PFSK-1 (cell line): ENCODE measurements around the gene TBCD.

Experiments
- FOXP2 ChIP-seq: optimal IDR thresholded peaks from 2 replicates; pipeline ENCODE3; 2011; ENCODE audit warnings: borderline replicate concordance, control low read depth, inconsistent platforms; ENCODE audit not compliant: insufficient read depth; ENCODE audit errors: extremely low read length, extremely low read depth
- POLR2AphosphoS5 ChIP-seq: IDR thresholded peaks from 2 replicates; pipeline ENCODE4 v1.6.1; 2012; ENCODE audit warnings: low read depth, mild to moderate bottlenecking, control low read depth, low read length, moderate library complexity
- SIN3A ChIP-seq: IDR thresholded peaks from 2 replicates; pipeline ENCODE4 v1.6.1; 2012; ENCODE audit warnings: mild to moderate bottlenecking, low read length, moderate library complexity, borderline replicate concordance; ENCODE audit not compliant: insufficient read depth
- TAF1 ChIP-seq: IDR thresholded peaks from 2 replicates; pipeline ENCODE4 v1.6.1; 2012; ENCODE audit warnings: low read length, control low read depth, borderline replicate concordance; ENCODE audit not compliant: insufficient read depth
- TF ChIP-seq, protein P1 (sequence below), 2 experiments: IDR thresholded peaks; 2 replicates each; pipeline versions ENCODE4 v1.6.1 to v1.8.0; 2011 to 2012; ENCODE audit warnings: low read depth in 2 of 2, low read length in 2 of 2, control low read depth in 1 of 2, inconsistent platforms in 1 of 2, mild to moderate bottlenecking in 1 of 2, moderate library complexity in 1 of 2; ENCODE audit not compliant: insufficient read depth in 1 of 2

Gene TBCD

DNA sequence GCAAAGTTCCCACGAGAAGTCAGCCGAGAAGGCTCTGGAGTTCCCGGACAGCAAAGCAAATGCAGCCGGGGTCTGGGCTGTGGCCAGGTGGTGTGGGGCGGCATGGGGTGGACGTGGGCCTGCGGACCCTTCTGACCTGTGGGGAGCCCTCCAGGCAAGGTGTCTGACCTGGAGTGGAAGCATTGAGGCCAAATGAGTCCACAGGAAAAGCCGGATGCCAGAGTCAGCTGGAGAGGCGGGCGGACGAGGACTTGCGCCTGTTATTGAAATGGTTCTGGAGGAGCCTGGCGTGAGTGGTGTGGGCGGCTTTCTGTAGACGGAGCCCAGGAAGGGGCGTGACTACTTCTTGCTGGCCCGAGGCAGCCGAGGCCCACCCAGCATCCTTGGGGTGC lies 138.5 kb downstream of the TBCD start:
- TF ChIP-seq, protein P1, sequence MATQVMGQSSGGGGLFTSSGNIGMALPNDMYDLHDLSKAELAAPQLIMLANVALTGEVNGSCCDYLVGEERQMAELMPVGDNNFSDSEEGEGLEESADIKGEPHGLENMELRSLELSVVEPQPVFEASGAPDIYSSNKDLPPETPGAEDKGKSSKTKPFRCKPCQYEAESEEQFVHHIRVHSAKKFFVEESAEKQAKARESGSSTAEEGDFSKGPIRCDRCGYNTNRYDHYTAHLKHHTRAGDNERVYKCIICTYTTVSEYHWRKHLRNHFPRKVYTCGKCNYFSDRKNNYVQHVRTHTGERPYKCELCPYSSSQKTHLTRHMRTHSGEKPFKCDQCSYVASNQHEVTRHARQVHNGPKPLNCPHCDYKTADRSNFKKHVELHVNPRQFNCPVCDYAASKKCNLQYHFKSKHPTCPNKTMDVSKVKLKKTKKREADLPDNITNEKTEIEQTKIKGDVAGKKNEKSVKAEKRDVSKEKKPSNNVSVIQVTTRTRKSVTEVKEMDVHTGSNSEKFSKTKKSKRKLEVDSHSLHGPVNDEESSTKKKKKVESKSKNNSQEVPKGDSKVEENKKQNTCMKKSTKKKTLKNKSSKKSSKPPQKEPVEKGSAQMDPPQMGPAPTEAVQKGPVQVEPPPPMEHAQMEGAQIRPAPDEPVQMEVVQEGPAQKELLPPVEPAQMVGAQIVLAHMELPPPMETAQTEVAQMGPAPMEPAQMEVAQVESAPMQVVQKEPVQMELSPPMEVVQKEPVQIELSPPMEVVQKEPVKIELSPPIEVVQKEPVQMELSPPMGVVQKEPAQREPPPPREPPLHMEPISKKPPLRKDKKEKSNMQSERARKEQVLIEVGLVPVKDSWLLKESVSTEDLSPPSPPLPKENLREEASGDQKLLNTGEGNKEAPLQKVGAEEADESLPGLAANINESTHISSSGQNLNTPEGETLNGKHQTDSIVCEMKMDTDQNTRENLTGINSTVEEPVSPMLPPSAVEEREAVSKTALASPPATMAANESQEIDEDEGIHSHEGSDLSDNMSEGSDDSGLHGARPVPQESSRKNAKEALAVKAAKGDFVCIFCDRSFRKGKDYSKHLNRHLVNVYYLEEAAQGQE (IDR thresholded peaks at IDR 0.05; ENCODE audit: insufficient read depth in 1 of 2, low read depth in 2 of 2, low read length in 2 of 2), result no peak
- no peak for TF ChIP-seq SIN3A
- no peak for TF ChIP-seq FOXP2
- no peak for TF ChIP-seq TAF1
- TF ChIP-seq POLR2AphosphoS5, result no peak

DNA sequence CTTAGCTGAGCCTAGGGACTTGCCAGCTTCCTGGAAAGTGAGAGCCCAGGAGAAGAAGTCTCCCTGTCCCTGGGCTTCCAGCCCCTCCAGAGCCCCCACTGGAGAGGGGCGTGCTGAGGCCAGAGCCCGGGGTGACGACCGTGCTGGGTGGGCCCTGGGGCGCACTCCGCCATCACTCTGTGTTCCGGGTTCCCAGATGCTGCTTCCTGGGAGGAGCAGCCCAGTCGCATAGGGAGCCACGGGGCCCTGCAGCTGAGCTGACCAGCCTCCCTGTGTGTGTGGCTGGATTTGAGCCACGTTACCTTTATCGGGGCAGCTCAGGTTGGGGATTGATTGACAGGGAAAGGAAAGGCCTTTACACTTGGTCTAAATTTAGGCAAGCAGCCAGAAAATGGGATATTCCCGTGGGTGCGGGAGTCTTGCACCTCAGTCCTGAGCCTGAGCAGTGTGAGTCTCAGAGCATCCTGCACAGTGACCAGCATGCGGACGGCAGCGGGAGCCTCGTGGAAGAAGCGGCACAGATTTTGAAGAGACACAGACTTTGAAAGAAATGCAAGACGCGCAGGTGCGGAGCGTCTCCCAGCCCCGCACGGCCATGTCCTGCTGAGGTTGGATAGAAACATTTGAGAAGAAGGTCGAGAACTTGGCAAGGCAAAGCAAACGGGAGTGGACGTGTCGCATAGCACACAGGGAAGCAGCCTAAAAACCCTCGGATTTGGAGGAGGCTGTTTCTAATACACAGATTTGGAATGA lies 139.2 kb downstream of the TBCD start:
- TF ChIP-seq, protein P1 (IDR thresholded peaks at IDR 0.05; ENCODE audit: insufficient read depth in 1 of 2, low read depth in 2 of 2, low read length in 2 of 2), result no peak
- TF ChIP-seq POLR2AphosphoS5 (no peak), FOXP2 (no peak), SIN3A (no peak), TAF1 (no peak)

DNA sequence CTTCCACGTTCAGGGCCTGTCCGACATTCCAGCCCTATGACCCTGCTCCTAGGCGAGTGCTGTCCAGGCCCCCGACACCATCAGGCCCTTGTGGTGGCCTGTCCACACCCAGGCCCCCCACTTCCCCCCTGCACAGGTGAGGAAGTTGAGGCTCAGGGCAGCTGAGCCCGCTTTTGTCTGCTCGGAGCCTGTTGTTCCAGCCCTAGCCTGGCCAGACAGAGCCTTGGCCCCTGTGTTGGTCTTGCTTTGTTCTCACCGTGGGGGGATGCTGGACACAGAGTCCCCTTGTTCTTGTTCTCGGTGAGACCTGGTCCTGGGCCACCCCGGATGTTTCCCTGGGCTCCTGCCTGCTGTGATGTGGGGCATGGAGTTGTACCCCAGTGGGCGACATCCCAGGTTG lies 140.0 kb downstream of the TBCD start:
- no peak for TF ChIP-seq SIN3A
- TF ChIP-seq, protein P1 (IDR thresholded peaks at IDR 0.05; ENCODE audit: insufficient read depth in 1 of 2, low read depth in 2 of 2, low read length in 2 of 2), result no peak
- no peak for TF ChIP-seq FOXP2
- no peak for TF ChIP-seq TAF1
- TF ChIP-seq POLR2AphosphoS5, result no peak

DNA sequence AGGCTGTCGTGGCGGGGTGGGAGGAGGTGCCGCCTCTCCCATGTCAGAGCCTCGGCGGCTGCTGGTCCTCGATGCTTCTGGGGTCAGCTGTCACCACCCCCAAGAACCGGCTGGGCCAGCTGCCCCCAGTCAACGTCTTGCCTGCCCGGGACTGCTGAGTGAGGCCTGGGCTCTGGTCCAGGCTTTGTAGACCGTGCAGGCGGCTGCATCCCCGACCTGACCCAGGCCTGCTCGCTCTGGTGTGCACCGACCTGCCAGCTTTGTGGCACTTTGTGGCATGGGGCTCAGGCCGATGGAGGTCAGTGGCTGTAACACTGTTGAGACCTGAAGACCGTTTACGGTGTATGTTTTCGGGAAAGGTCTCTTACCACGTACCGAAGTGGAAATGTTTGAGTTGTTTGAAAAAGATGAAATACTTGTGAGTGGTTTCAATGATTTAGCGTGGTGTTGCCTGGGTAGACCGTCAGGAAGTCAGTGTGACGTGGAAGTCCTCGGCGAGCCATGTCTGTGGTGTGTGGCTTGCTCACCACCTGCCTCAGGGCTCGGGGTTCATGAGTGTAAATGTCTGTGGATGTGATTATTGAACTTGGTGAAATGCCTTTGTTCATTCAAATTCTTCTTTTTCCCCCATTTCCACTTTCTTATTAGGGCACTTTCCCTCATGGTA lies 141.2 kb downstream of the TBCD start:
- TF ChIP-seq SIN3A, result no peak
- TF ChIP-seq TAF1, result no peak
- TF ChIP-seq POLR2AphosphoS5, result no peak
- TF ChIP-seq FOXP2, result no peak
- TF ChIP-seq, protein P1 (IDR thresholded peaks at IDR 0.05; ENCODE audit: insufficient read depth in 1 of 2, low read depth in 2 of 2, low read length in 2 of 2), result no peak
